ENCODE results near the gene HNF1B. TPM values are rescaled to one million over a fixed set of nuclear protein-coding genes. Genes with fewer than 3 reads are reported as not detected.
A peak's percentile ranks its signal among the peaks of the same experiment; 100 is the strongest.

HNF1B gene
- total RNA-seq, 1 experiment from 2014 or later = 2.0 TPM

DNA sequence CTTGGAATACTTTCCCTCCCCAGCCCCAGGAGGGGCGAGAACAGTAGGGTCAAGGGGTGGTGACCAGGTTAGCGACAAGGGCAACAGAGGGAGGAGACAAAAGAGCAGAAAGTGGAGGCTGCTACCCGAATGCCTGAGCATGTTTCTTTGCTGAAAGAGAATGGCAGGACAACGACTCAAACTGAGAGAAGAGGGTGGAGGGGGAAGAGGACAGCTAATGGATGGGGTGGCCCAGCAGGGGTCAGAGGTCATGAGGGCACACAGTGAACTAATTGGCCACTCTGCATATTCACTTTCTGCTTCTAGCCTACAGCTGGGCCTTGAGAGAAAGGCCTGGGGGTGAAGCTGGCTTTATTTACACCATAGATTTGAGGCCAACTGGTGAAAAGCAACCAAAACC, 82.5 kb downstream of the HNF1B start:
- POLR2A ChIA-PET (ENCODE audit: unreplicated experiment) = no interaction called here
- Histone ChIP-seq H3K4me1 (ENCODE audit: insufficient read depth, low read length) (no peaks in the 10 kb centered on the region), H3F3A (ENCODE audit: low read length, unreplicated experiment) (no peaks in the 10 kb centered on the region), H3K9me3 (ENCODE audit: low read length) (no peaks in the 10 kb centered on the region), H3K9me2 (replicated peaks; ENCODE audit: low read length) (no peaks in the 10 kb centered on the region), H3K27me3 (ENCODE audit: low read length) (no peaks in the 10 kb centered on the region), H3K9ac (ENCODE audit: low read length) (no peak overlapping the region), H2AFZ (ENCODE audit: low read length) (no peak overlapping the region), H3K36me3 (ENCODE audit: low read depth, low read length) (no peaks in the 10 kb centered on the region), H3K27ac (ENCODE audit: low read length) (no peak overlapping the region), H3K79me2 (ENCODE audit: low read length) (no peaks in the 10 kb centered on the region), H4K20me1 (ENCODE audit: low read length) (no peaks in the 10 kb centered on the region), H3K4me3 (ENCODE audit: low read length) (no peak overlapping the region), H3K4me2 (ENCODE audit: low read length) (no peak overlapping the region)
- CTCF ChIA-PET = no interaction called here
- intact Hi-C loops (cut with micrococcal nuclease) = no loop called here
- ATAC-seq (no peak), DNase-seq (no peak)
- TF ChIP-seq EZH2 (IDR thresholded peaks at IDR 0.05; ENCODE audit: low read length, unreplicated experiment) = no peak
- TF ChIP-seq EZH2phosphoT487 (IDR thresholded peaks at IDR 0.05; ENCODE audit: borderline replicate concordance, low read length) = no peak
- TF ChIP-seq, protein P1, sequence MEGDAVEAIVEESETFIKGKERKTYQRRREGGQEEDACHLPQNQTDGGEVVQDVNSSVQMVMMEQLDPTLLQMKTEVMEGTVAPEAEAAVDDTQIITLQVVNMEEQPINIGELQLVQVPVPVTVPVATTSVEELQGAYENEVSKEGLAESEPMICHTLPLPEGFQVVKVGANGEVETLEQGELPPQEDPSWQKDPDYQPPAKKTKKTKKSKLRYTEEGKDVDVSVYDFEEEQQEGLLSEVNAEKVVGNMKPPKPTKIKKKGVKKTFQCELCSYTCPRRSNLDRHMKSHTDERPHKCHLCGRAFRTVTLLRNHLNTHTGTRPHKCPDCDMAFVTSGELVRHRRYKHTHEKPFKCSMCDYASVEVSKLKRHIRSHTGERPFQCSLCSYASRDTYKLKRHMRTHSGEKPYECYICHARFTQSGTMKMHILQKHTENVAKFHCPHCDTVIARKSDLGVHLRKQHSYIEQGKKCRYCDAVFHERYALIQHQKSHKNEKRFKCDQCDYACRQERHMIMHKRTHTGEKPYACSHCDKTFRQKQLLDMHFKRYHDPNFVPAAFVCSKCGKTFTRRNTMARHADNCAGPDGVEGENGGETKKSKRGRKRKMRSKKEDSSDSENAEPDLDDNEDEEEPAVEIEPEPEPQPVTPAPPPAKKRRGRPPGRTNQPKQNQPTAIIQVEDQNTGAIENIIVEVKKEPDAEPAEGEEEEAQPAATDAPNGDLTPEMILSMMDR (conservative IDR thresholded peaks at IDR 0.05; ENCODE audit: low read depth, low read length) = no peak
- BruUV-seq (replicated peaks) = no TSS peak

DNA sequence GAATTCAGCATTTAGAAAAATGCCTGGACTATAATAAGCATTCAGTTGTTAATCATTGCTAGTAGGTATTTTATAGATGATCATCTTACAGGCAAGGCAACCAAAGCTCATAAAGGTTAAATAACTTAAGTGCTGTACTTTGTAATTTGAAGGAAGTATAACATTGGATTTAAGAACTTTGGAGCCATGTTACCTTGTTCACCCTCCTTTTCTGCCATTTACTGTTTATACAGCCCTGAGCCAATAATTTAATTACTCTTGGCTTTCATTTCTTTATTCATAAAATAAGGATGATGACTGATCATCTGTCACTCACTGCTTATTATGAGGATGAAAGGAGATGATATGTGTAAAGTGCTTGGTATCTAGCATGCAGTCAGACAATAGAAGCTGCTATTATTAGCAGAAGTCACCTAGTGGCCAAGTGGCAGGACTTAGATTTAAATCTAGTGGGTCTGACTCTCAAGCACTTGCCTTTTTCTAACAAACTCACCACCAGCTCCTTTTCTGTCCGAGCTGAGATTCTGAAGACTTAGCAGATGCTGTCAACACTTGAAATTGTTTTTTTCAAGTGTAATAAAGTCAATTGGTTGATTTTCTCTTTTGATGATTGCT, 83.4 kb downstream of the HNF1B start:
- no peak overlapping the region for H3K4me2 ChIP-seq (ENCODE audit: low read length)
- no peak overlapping the region for H2AFZ ChIP-seq (ENCODE audit: low read length)
- no peak for TF ChIP-seq EZH2phosphoT487 (IDR thresholded peaks at IDR 0.05; ENCODE audit: borderline replicate concordance, low read length)
- TF ChIP-seq, protein P1 (conservative IDR thresholded peaks at IDR 0.05; ENCODE audit: low read depth, low read length) = no peak
- TF ChIP-seq EZH2 (IDR thresholded peaks at IDR 0.05; ENCODE audit: low read length, unreplicated experiment) = no peak
- no peaks in the 10 kb centered on the region for H3F3A ChIP-seq (ENCODE audit: low read length, unreplicated experiment)
- no peaks in the 10 kb centered on the region for H4K20me1 ChIP-seq (ENCODE audit: low read length)
- H3K4me3 ChIP-seq (ENCODE audit: low read length) = no peak overlapping the region
- H3K9ac ChIP-seq (ENCODE audit: low read length) = no peak overlapping the region
- ChIA-PET POLR2A (ENCODE audit: unreplicated experiment) (no interaction called here), CTCF (no interaction called here)
- H3K9me3 ChIP-seq (ENCODE audit: low read length) = no peaks in the 10 kb centered on the region
- no peaks in the 10 kb centered on the region for H3K27me3 ChIP-seq (ENCODE audit: low read length)
- no peaks in the 10 kb centered on the region for H3K79me2 ChIP-seq (ENCODE audit: low read length)
- DNase-seq (no peak), ATAC-seq (peak; percentile 56)
- intact Hi-C loops (cut with micrococcal nuclease) = no loop called here
- no peaks in the 10 kb centered on the region for H3K9me2 ChIP-seq (replicated peaks; ENCODE audit: low read length)
- no peaks in the 10 kb centered on the region for H3K4me1 ChIP-seq (ENCODE audit: insufficient read depth, low read length)
- no TSS peak for BruUV-seq (replicated peaks)
- no peak overlapping the region for H3K27ac ChIP-seq (ENCODE audit: low read length)
- no peaks in the 10 kb centered on the region for H3K36me3 ChIP-seq (ENCODE audit: low read depth, low read length)

DNA sequence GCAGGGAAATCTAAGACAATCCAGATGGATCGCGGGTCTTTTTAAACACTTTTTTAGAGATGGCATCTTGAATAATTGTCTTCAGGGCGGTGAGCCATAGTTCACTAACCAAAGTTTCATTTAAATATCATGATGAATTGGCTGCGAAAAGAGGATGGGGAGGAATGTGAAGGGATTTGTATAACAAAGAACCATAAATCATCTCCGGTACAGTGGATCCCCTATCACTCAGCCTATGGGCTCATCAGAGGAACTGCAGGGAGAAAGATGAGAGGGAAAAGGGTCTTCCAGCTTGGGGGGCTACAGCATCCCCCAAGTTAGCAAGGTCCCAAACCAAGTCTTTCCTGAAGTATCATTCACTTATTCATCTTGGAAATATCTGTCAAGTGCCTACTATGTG, 84.9 kb downstream of the HNF1B start:
- Histone ChIP-seq H3K9me3 (ENCODE audit: low read length) (no peaks in the 10 kb centered on the region), H3K79me2 (ENCODE audit: low read length) (no peaks in the 10 kb centered on the region), H3K9ac (ENCODE audit: low read length) (no peak overlapping the region), H3K27me3 (ENCODE audit: low read length) (no peaks in the 10 kb centered on the region), H3K4me1 (ENCODE audit: insufficient read depth, low read length) (no peaks in the 10 kb centered on the region), H2AFZ (ENCODE audit: low read length) (no peak overlapping the region), H3K36me3 (ENCODE audit: low read depth, low read length) (no peaks in the 10 kb centered on the region), H3K4me3 (ENCODE audit: low read length) (no peak overlapping the region), H3K9me2 (replicated peaks; ENCODE audit: low read length) (no peaks in the 10 kb centered on the region), H3K4me2 (ENCODE audit: low read length) (no peak overlapping the region), H3K27ac (ENCODE audit: low read length) (no peak overlapping the region), H3F3A (ENCODE audit: low read length, unreplicated experiment) (no peaks in the 10 kb centered on the region), H4K20me1 (ENCODE audit: low read length) (no peaks in the 10 kb centered on the region)
- TF ChIP-seq, protein P1 (conservative IDR thresholded peaks at IDR 0.05; ENCODE audit: low read depth, low read length) = no peak
- TF ChIP-seq EZH2 (IDR thresholded peaks at IDR 0.05; ENCODE audit: low read length, unreplicated experiment) (no peak), EZH2phosphoT487 (IDR thresholded peaks at IDR 0.05; ENCODE audit: borderline replicate concordance, low read length) (no peak)
- ATAC-seq (no peak), DNase-seq (no peak)
- CTCF ChIA-PET = no interaction called here
- no TSS peak for BruUV-seq (replicated peaks)
- POLR2A ChIA-PET (ENCODE audit: unreplicated experiment) = no interaction called here
- intact Hi-C loops (cut with micrococcal nuclease) = no loop called here

Data from PC-3 (cell line).